B cell (primary cell): ENCODE data around the gene PTGES2. TPM values are rescaled to one million over a fixed set of nuclear protein-coding genes. Genes with fewer than 3 reads are reported as not detected.
"Not testable (repeated sequence)": the region's sequence is repeated elsewhere in the genome, so short reads cannot be mapped to it uniquely, and the experiment has no call there.

Experiments used
- ATAC-seq: fragments of 200-7000 bp; cut with Tn5 transposase; one replicate; pipeline ENCODE4 v1.10.0; 2021; ENCODE audit warnings: low read depth, mild to moderate bottlenecking, moderate number of reproducible peaks, moderate library complexity
- CTCF ChIA-PET: fragments of 350-600 bp; sonication (Branson Sonifier 250); formaldehyde crosslinking; loops from one replicate; lab custom pipeline; 2021; ENCODE audit warnings: antibody characterized with exemption, inconsistent platforms; lab: Charles Lee
- POLR2A ChIA-PET: fragments of 350-600 bp; sonication (Branson Sonifier 250); formaldehyde crosslinking; loops from one replicate; lab custom pipeline; 2021; ENCODE audit warnings: antibody characterized with exemption; lab: Charles Lee
- DNase-seq: peaks from one replicate; pipeline ENCODE4 v3.0.0; 2013
- H2AFZ ChIP-seq: 2 replicates; pipeline ENCODE4 v1.6.1; 2012; ENCODE audit warnings: mild to moderate bottlenecking, low read depth, low read length; ENCODE audit not compliant: insufficient read depth, poor library complexity, severe bottlenecking
- H3K27ac ChIP-seq, 2 donors: 1 replicate in 1 of 2; 2 replicates in 1 of 2; pipeline ENCODE4 v1.5.1; 2012 to 2013; ENCODE audit warnings: low read length in 2 of 2, mild to moderate bottlenecking in 2 of 2, moderate library complexity in 1 of 2
- H3K27me3 ChIP-seq, 4 experiments: fragments of 200-600 bp in 1 of 4; sonication (generic) in 1 of 4; replicated peaks in 1 of 4; 1 replicate in 2 of 4; 2 replicates in 2 of 4; pipeline versions ENCODE4 v1.6.1 to v1.7.0; 2013 to 2016; ENCODE audit warnings: low read length in 3 of 4, mild to moderate bottlenecking in 2 of 4, mixed read lengths in 1 of 4, moderate library complexity in 1 of 4; ENCODE audit not compliant: insufficient read depth in 4 of 4, control insufficient read depth in 3 of 4; ENCODE audit errors: control extremely low read depth in 1 of 4
- H3K36me3 ChIP-seq, 2 experiments: replicated peaks in 1 of 2; 1 replicate in 1 of 2; 2 replicates in 1 of 2; pipeline versions ENCODE4 v1.6.1 to v1.7.1; 2013; ENCODE audit warnings: low read length in 1 of 2; ENCODE audit not compliant: insufficient read depth in 2 of 2, control insufficient read depth in 1 of 2; ENCODE audit errors: control extremely low read depth in 1 of 2, extremely low read depth in 1 of 2
- H3K4me1 ChIP-seq, 2 donors: fragments of 200-600 bp in 1 of 2; sonication (generic) in 1 of 2; 1 replicate in 1 of 2; 2 replicates in 1 of 2; pipeline versions ENCODE4 v1.5.1 to v1.6.1; 2013 to 2017; ENCODE audit warnings: low read length in 2 of 2; ENCODE audit not compliant: control insufficient read depth in 2 of 2, insufficient read depth in 2 of 2
- H3K4me2 ChIP-seq: replicated peaks from 2 replicates; pipeline ENCODE3; 2012; ENCODE audit warnings: mild to moderate bottlenecking, low read depth, low read length; ENCODE audit not compliant: poor library complexity, severe bottlenecking
- H3K4me3 ChIP-seq, 5 experiments: fragments of 200-600 bp in 1 of 5; sonication (generic) in 1 of 5; 1 replicate in 3 of 5; 2 replicates in 2 of 5; pipeline versions ENCODE4 v1.5.1 to v1.7.0; 2011 to 2016; ENCODE audit warnings: low read length in 4 of 5, mild to moderate bottlenecking in 4 of 5, low read depth in 2 of 5, control low read depth in 1 of 5, moderate library complexity in 1 of 5; ENCODE audit not compliant: insufficient read depth in 1 of 5; ENCODE audit errors: control extremely low read depth in 1 of 5, extremely low read depth in 1 of 5
- H3K79me2 ChIP-seq: fragments of 200-600 bp; sonication (generic); one replicate; pipeline ENCODE4 v1.6.0; 2016; ENCODE audit warnings: low read length; ENCODE audit not compliant: control insufficient read depth, insufficient read depth
- H3K9ac ChIP-seq: fragments of 200-600 bp; sonication (generic); 2 replicates; pipeline ENCODE4 v1.6.1; 2017; ENCODE audit warnings: mild to moderate bottlenecking, low read length, moderate library complexity
- H3K9me3 ChIP-seq, 3 donors: one replicate each; pipeline versions ENCODE4 v1.6.1 to v1.7.1; 2013; ENCODE audit warnings: low read length in 2 of 3; ENCODE audit not compliant: control insufficient read depth in 2 of 3, insufficient read depth in 1 of 3; ENCODE audit errors: control extremely low read depth in 1 of 3
- H4K20me1 ChIP-seq: 2 replicates; pipeline ENCODE4 v1.6.0; 2012; ENCODE audit warnings: mild to moderate bottlenecking, low read length; ENCODE audit not compliant: insufficient read depth, control insufficient read depth, poor library complexity, severe bottlenecking
- H3K27ac Mint-ChIP-seq: one replicate; pipeline ENCODE4 v1.8.0; 2021; ENCODE audit warnings: mixed read lengths
- H3K27me3 Mint-ChIP-seq: one replicate; pipeline ENCODE4 v1.8.0; 2021; ENCODE audit warnings: mixed read lengths
- H3K4me1 Mint-ChIP-seq: one replicate; pipeline ENCODE4 v1.8.0; 2021; ENCODE audit warnings: mixed read lengths
- H3K4me3 Mint-ChIP-seq: one replicate; pipeline ENCODE4 v1.8.0; 2021; ENCODE audit warnings: mixed read lengths
- H3K9me3 Mint-ChIP-seq: one replicate; pipeline ENCODE4 v1.8.0; 2022; ENCODE audit warnings: mixed read lengths; ENCODE audit not compliant: insufficient read depth
- EZH2 ChIP-seq: IDR thresholded peaks from 2 replicates; pipeline ENCODE4 v1.6.1; 2012; ENCODE audit warnings: borderline replicate concordance, low read depth, mild to moderate bottlenecking, moderate library complexity, low read length; ENCODE audit not compliant: insufficient read depth, poor library complexity, severe bottlenecking
- WGBS: methylation state at CpG from one replicate; pipeline ENCODE4 v1.1.5; 2013; ENCODE audit warnings: missing lambda C conversion rate; ENCODE audit not compliant: insufficient coverage; 5-methylcytosine and 5-hydroxymethylcytosine counted together
- intact Hi-C: fragments of 100-400 bp; cut with micrococcal nuclease; formaldehyde crosslinking; loops from one replicate; pipeline ENCODE4 v1.10.0; 2022
- polyA plus RNA-seq: library from polyadenylated mRNA; depleted of rRNA; stranded (reverse); fragments of >200 nt; gene quantifications from 2 replicates; pipeline ENCODE4 v1.2.3, GENCODE V29; 2012
- total RNA-seq, 2 donors: library from RNA; stranded (reverse); fragments of 120-200 nt in 1 of 2; gene quantifications; 1 replicate in 1 of 2; 2 replicates in 1 of 2; pipeline versions ENCODE4 v1.2.3 to v1.2.4, GENCODE V29; 2013 to 2022
- TF ChIP-seq, protein P1 (sequence below): fragments of 200-600 bp; IDR thresholded peaks from one replicate; pipeline ENCODE4 v1.8.0; 2022; ENCODE audit warnings: antibody characterized with exemption, mild to moderate bottlenecking

PTGES2 gene
- total and polyA plus RNA-seq, 2 donors (not counting 1 experiment from before 2014, with no cell fraction given): 77.8 to 113 TPM

DNA sequence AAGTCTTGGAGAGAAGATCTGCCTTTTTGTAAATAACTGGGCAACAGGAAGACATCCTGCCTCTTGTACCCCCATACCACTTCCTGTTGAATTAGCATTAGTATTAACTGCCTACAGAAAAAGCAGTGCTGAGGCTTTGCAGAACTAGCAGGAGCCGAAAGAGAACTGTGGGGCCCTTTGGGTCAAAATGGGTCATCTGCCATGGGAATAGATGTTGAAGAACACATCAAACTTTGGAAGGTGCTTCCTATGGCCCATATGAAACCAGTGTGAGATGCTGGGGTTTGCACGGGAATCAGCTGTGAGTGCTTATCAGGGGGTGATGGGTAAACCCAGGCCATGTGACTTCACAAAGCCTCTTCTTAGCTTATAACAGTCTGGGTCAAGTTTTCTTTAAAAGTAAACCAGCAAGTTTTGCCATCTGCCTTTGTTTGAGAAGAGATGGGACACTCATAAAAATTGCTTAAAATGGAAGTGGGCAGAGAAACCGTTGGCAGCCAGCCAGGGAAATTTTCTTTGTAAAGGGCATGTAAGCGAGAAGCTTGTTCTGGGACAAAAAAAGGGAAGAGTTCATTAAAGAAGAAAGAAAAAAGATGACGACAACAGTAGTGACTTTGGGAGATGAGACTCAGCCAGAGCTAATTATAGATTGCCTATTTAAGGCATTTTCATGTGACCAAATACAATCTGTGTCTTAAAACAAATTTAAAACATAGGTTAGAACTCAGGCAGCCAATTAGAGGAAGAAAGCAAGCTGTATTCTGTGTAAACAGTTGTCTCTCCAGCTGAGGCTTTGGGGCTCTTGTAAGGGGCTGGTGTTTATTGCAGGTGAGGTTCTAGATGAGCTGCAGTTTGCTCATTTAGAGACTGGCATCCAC, 55.1 kb downstream of the PTGES2 start:
- TF ChIP-seq EZH2: no peak
- TF ChIP-seq, protein P1, sequence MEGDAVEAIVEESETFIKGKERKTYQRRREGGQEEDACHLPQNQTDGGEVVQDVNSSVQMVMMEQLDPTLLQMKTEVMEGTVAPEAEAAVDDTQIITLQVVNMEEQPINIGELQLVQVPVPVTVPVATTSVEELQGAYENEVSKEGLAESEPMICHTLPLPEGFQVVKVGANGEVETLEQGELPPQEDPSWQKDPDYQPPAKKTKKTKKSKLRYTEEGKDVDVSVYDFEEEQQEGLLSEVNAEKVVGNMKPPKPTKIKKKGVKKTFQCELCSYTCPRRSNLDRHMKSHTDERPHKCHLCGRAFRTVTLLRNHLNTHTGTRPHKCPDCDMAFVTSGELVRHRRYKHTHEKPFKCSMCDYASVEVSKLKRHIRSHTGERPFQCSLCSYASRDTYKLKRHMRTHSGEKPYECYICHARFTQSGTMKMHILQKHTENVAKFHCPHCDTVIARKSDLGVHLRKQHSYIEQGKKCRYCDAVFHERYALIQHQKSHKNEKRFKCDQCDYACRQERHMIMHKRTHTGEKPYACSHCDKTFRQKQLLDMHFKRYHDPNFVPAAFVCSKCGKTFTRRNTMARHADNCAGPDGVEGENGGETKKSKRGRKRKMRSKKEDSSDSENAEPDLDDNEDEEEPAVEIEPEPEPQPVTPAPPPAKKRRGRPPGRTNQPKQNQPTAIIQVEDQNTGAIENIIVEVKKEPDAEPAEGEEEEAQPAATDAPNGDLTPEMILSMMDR: no peak
- Histone ChIP-seq H3K27ac (peak overlapping the region; percentile 95 to 96), H3K36me3 (no peaks in the 10 kb centered on the region), H3K9me3 (no peaks in the 10 kb centered on the region), H3K79me2 (peaks cover 76% of the 10 kb centered on the region), H3K4me1 (peaks cover 49 to 57% of the 10 kb centered on the region in 2 donors), H4K20me1 (no peaks in the 10 kb centered on the region), H3K27me3 (no peaks in the 10 kb centered on the region), H2AFZ (peak overlapping the region; percentile 37), H3K4me3 (peak overlapping the region; percentile 18 to 66 (median 40)), H3K9ac (peak overlapping the region; percentile 52), H3K4me2 (peak overlapping the region; percentile 71)
- DNase-seq: peak; percentile 87
- ATAC-seq: peak; percentile 6
- 0% methylated on average over 4 of the region's 5 CpGs for WGBS
- peaks cover 47% of the 10 kb centered on the region for H3K4me1 Mint-ChIP-seq
- ChIA-PET POLR2A (interaction anchor here (0.5 to 1.0 kb wide), 3 partner anchors 11 to 146 kb away, joined by 4 to 5 read pairs (median 4); partner anchors contain the start of gene PTGES2), CTCF (interaction anchor here (0.6 to 2.1 kb wide), 13 partner anchors 10 to 142 kb away, joined by 3 to 11 read pairs (median 5); no protein-coding TSS in a partner anchor)
- intact Hi-C loops: loop anchor here (1.0 kb wide), 1 partner anchor 22 kb away; no protein-coding TSS in a partner anchor
- H3K27ac Mint-ChIP-seq: peak overlapping the region; percentile 94
- peak overlapping the region; percentile 80 for H3K4me3 Mint-ChIP-seq
- H3K9me3 Mint-ChIP-seq: no peaks in the 10 kb centered on the region
- no peaks in the 10 kb centered on the region for H3K27me3 Mint-ChIP-seq

DNA sequence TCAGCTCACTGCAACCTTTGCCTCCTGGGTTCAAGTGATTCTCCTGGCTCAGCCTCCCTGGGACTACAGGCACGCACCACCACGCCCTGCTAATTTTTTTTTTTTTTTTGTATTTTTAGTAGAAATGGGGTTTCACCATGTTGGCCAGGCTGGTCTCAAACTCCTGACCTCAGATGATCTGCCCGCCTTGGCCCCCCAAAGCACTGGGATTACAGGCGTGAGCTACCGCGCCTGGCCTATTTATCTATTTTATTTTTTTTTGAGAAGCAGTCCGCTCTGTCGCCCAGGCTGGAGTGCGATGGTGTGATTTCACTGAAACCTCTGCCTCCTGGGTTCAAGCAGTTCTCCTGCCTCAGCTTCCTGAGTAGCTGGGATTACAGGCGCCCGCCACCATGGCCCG, 56.1 kb downstream of the PTGES2 start:
- peak overlapping the region; percentile 80 for H3K4me3 Mint-ChIP-seq
- ChIA-PET CTCF (interaction anchor here (0.9 to 2.1 kb wide), 4 partner anchors 37 to 116 kb away, joined by 4 to 11 read pairs (median 8); no protein-coding TSS in a partner anchor), POLR2A (interaction anchor here (0.6 kb wide), 1 partner anchor 15 kb away, joined by 3 read pairs; no protein-coding TSS in a partner anchor)
- H3K36me3 ChIP-seq, intact Hi-C loops, ATAC-seq, H2AFZ ChIP-seq, H3K27me3 Mint-ChIP-seq, DNase-seq, H4K20me1 ChIP-seq, H3K9me3 ChIP-seq, H3K9me3 Mint-ChIP-seq, H3K27me3 ChIP-seq: not testable (repeated sequence)
- H3K4me1 Mint-ChIP-seq: peaks cover 47% of the 10 kb centered on the region
- peak overlapping the region in 1 of 5 experiments; percentile 66 for H3K4me3 ChIP-seq
- peaks cover 54 to 64% of the 10 kb centered on the region in 2 donors for H3K4me1 ChIP-seq
- peaks cover 71% of the 10 kb centered on the region for H3K79me2 ChIP-seq
- WGBS: 95% methylated on average over 3 of the region's 12 CpGs
- H3K27ac ChIP-seq: peak overlapping the region; percentile 95 to 96
- peak overlapping the region; percentile 94 for H3K27ac Mint-ChIP-seq
- peak overlapping the region; percentile 52 for H3K9ac ChIP-seq
- H3K4me2 ChIP-seq: peak overlapping the region; percentile 71
